PFSK-1 (cell line): ENCODE measurements around the gene ADGB.

Experiments
- POLR2AphosphoS5 ChIP-seq: IDR thresholded peaks from 2 replicates; pipeline ENCODE4 v1.6.1; 2012; ENCODE audit warnings: low read depth, mild to moderate bottlenecking, control low read depth, low read length, moderate library complexity
- TAF1 ChIP-seq: IDR thresholded peaks from 2 replicates; pipeline ENCODE4 v1.6.1; 2012; ENCODE audit warnings: low read length, control low read depth, borderline replicate concordance; ENCODE audit not compliant: insufficient read depth
- TF ChIP-seq, protein P1 (sequence below), 2 experiments: IDR thresholded peaks; 2 replicates each; pipeline versions ENCODE4 v1.6.1 to v1.8.0; 2011 to 2012; ENCODE audit warnings: low read depth in 2 of 2, low read length in 2 of 2, control low read depth in 1 of 2, inconsistent platforms in 1 of 2, mild to moderate bottlenecking in 1 of 2, moderate library complexity in 1 of 2; ENCODE audit not compliant: insufficient read depth in 1 of 2

- TF ChIP-seq, protein P1, sequence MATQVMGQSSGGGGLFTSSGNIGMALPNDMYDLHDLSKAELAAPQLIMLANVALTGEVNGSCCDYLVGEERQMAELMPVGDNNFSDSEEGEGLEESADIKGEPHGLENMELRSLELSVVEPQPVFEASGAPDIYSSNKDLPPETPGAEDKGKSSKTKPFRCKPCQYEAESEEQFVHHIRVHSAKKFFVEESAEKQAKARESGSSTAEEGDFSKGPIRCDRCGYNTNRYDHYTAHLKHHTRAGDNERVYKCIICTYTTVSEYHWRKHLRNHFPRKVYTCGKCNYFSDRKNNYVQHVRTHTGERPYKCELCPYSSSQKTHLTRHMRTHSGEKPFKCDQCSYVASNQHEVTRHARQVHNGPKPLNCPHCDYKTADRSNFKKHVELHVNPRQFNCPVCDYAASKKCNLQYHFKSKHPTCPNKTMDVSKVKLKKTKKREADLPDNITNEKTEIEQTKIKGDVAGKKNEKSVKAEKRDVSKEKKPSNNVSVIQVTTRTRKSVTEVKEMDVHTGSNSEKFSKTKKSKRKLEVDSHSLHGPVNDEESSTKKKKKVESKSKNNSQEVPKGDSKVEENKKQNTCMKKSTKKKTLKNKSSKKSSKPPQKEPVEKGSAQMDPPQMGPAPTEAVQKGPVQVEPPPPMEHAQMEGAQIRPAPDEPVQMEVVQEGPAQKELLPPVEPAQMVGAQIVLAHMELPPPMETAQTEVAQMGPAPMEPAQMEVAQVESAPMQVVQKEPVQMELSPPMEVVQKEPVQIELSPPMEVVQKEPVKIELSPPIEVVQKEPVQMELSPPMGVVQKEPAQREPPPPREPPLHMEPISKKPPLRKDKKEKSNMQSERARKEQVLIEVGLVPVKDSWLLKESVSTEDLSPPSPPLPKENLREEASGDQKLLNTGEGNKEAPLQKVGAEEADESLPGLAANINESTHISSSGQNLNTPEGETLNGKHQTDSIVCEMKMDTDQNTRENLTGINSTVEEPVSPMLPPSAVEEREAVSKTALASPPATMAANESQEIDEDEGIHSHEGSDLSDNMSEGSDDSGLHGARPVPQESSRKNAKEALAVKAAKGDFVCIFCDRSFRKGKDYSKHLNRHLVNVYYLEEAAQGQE (IDR thresholded peaks at IDR 0.05; ENCODE audit: insufficient read depth in 1 of 2, low read depth in 2 of 2, low read length in 2 of 2) = no peak
- TF ChIP-seq POLR2AphosphoS5 (no peak), TAF1 (no peak)
Measured at GRCh38 chr6:146673069-146673468, 74.3 kb downstream of the ADGB start.
